NCI-H128 (cell line): ENCODE measurements around the gene ZNF554.
A peak's percentile ranks its signal among the peaks of the same experiment; 100 is the strongest.

Experiments
- DNase-seq: peaks from one replicate; lab custom pipeline; 2025; ENCODE audit not compliant: unreplicated experiment; lab: John Stamatoyannopoulos, UW

The ZNF554 gene

GRCh38 chr19:2819540-2820111 lies at the start of gene ZNF554:
Gene ZNF554 (plus strand): TSS chr19:2819868. CDS start chr19:2820072, 204 bp downstream.
- DNase-seq = peak; percentile 92

- DNase-seq = no peak
Observed at GRCh38 chr19:2770055-2771013, 49.3 kb upstream of the ZNF554 start.

DNA sequence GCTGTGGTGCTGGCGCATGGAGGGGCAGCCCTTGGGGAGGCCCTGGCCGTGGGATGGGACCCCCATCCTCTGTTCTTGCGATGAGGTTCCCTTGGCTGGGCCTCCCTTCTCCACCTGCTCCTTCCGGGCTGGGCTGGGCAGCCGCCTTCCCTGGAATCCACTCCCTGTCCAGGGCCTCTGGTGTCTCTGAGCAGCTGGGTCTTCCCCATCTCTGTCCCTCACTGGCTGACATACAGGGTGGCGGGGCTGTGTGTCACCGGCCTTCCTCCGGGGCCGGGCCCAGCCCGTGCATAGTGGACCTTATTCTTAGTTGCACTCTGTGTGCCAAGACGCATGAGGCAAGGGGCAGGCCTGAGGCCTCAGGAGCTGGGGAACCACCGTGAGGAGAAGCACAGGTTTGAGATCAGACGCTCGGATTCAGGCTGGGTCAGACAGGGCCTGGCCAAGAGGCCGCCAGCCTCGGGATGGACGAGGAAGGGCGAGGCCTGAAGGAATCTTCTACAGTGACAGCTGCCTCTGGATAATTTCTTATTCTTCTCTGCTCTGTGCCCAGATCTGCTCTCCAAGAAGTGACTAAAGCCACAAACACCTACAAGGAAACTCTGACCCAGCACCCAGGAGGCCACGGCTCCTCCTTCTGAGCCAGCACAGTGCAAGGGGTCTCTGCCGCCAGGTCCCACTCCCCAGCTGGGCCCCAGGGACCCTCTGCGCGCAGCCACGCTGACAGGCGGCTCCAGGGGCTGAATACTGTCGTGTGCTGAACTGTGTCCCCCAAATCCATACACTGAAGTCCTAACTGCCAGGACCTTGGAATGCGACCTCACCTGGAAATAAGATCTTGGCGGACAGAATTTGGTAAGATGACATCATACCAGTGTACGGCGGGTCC lies 47.6 kb upstream of the ZNF554 start:
- no peak for DNase-seq

DNA sequence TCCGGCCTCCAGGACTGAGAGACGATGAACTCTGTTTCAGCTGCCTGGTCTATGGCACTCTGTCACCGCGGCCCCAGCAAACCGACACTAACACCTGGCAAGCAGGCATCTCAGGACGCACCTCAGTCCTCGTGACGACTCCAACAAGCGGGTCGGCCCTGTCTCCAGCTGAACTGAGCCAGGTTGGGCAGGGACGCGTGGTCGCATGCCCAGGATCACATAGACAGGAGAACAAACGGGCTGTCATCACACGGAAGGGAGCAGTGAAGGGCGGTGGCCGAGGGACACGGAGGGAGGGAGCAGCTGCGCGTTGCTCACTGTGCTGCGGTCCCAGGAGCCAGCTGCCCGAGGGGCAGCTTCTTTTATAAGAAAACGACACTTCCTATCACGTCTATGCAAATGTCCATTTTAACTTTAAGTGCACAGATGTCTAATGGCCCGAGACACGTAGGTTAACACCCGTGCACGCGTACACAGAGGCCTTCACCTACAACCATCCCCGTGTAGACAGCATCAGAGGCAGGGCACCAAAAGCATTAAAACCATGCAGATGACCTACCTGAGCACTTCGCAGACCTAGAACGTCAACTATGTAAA lies 45.5 kb upstream of the ZNF554 start:
- no peak for DNase-seq

DNA sequence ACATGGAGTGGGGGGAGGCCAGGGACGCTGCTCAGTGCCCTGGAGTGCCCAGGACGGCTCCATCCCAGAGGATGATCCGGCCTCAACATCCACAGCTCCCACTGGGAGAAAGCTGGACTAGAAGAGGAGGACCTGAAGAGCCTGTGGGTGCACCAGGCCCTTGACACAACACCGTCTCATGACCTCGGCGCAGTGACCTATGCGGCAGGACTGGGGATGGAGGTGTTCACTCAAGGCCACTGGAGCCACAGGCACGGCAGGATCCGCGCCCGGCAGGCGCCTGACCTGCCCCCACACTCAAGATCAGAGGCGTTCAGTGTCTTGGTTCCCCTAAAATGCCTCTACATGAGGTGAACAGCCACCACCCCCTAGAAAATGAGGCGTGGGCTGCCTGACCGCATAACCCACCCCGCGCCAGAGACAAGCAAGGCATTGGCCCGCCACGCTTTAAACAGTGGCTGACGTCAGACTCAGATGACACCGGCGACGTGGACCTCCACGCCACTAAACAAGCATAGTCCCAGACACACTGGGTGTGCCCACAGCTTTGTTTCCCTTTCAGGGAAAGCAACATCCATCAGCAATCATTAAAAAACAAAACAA lies 44.6 kb upstream of the ZNF554 start:
- no peak for DNase-seq

DNA sequence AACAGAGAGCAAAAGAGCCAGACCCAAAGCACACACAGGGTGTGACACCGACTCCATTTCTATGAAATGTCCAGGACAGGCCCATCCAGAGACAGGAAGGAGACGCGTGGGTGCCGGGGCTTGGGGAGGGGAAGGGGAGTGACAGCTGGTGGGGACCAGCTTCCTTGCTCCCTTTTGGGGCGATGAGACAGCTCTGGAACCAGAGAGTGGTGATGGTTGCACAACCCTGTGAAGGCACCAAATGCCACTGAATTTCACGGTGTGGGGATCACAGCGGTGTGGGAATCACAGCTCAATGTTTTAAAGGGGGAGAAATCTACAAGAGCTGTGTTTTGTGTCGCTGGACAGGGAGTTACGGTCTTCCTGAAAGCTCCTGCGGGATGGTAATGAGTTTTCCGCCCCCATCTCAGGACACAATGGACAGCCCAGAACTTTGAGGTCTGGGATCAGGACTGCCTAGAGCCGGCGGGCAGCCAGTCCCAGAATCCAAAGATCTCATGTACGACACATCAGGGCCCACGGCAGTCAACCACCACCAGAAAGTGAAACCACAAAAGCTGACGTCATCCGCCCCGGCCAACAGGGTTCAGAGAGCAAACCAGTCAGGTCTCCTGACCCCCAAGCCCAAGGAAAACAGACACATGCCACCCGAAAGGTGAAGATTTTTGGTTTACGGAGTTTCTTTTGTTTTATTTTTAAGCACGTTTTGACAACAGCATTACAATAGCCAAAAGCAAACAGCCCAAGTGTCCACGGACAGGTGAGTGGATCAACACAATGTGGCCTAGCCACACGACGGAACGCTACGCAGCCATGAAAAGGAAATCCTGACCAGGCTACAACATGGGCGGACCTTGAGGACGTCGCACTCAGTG lies 43.9 kb upstream of the ZNF554 start:
- DNase-seq = no peak

GRCh38 chr19:2777952-2778683 lies 41.5 kb upstream of the ZNF554 start:
- no peak for DNase-seq

- DNase-seq = no peak
Observed at GRCh38 chr19:2779121-2779740, 40.4 kb upstream of the ZNF554 start.

DNA sequence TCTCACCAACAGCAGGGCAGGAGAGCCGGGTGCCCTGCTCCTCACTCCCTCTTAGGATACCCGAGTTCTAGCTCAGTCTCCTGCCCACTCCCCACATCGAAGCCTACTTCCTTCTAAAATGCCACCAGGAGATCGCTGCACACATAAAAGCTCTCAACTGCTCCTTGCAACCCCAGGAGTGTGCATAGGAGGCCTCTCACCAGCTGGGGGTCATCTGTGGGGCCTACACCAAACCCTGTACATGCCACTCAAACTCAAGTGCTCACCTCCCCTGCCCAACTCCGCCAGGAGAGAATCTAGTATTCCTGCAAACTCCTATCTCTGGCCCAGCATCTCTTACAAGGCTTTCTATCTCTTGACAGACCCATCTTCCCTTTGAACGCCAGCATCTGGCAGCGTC lies 39.4 kb upstream of the ZNF554 start:
- DNase-seq = no peak

DNA sequence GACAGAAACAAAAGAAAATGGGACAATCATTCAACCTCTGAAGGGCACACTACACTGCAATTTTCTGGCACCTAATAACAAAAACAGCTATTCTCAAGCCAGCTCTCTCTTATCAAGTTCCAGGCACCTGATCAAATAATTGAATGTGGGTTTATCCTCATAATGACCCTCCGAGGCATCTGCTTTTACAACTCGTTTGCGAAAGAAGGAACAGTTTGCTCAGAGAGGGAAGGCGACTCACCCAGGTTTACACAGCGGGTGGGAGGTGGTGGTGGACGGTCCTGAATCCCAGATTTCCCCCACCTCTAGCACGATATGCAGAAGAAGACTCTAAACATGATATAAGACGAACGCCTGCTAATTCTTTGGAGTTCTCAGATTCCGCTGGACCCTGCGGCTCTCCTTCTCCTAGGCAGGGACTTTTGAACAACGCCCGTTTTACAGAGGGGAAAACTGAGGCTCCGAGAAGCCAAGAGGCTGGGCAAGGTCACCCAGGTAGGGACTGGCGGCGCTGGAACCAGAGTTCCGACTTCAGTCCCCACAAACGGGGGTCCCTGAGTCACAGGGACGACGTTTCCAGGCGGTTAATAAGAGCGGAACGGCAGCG lies 37.2 kb upstream of the ZNF554 start:
- DNase-seq = no peak

DNA sequence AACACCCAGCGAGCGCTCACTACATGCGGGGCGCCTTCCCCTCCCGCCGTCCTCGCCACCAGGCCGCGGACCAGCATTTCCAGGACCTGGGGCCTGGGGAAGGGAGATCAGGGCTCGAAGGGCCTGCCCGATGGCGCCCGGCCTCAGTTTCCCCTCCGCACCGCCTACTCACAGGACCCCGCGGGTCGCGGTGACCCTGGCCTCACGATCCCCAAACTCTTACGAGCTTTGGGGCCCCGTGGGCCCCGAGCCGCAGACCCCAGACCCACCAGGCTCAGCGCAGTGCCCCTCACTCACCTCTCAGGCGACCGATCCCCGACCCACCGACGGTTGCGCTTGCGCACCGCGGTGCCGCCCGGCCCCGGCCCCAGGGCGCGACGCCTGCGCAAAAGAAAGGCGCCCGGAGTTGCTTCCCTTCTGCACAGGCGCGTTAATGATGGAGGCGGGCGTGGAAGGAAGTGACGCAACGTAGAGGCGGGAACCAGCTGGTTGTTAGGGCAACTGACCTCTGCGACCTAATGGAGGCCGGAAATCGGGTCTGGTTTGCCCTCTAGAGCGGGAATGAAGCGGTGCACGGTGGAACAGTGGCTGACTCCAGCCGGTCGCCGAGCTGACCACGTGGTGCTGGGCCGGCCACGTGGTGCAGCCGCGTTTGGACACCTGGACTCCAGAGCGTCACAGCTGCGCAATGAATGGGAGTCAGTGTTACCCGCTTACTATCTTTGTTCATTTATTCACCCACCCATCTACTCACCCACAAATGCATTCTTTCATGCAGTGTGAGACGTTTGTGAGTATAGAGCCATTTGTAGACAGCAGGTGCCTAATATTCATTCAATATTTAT lies 36.5 kb upstream of the ZNF554 start, which contains the start of gene SGTA:
Gene SGTA, minus strand, starts transcription at position 338 of the 845 bp plus-strand sequence. CDS start 14,205 bp downstream, outside the sequence.
- peak; percentile 95 for DNase-seq

DNA sequence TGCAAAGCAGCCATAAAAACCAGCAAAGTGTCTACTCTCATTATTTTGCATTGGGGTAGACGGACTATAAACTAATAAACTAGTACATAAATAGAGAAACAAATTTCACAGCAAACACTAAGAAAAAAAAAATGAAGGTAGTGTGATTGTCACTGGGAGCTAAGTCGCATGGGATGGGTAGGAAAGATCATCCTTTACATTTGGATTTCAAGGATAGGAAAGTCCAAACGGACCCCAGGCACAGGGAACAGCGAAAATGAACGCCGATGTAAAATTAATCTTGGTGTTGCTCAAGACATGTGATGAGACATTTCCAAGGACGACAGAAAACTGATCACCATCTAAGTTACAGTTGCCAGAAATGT lies 35.9 kb upstream of the ZNF554 start:
- no peak for DNase-seq

DNA sequence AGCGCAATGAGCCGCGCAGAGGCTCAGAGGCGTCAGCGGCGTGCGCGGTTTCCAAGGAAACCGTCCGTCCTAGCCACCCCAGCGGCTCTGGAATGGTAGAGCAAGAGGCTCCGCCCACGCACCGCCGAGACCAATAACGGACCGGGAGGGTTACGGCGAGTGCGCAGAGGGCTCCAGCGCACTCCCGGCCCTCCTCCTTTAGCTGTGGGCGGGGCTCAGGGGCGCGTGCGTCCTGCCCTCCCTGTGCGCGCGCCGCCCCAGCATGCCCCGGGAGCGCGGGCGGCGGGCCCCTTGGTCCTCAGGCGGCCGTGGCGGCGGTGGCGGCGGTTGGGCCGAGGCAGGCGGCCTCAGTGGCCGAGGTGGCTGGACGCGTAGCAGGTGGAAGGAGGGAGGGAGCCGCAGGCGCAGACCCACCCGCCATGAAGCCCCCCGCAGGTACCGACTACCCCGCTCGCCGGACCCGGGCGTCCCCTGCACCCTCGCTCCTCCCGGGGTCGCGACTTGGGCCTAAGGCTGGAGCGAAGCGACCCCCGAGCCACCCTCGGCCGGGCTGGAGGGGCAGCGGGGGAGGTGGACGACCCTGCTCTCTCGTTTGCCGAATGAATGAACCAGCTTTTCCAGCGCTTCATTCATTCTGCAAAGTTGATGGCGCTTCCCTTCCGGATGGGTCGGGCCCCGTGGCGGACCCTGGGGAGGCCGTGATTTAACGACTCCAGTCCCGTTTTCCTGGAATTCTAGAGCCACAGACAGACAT lies 34.2 kb upstream of the ZNF554 start, which contains the start of gene THOP1:
Gene THOP1, plus strand, starts transcription at position 260 of the 754 bp plus-strand sequence. Its CDS starts 160 bp downstream, at position 420.
- peak; percentile 96 for DNase-seq

DNA sequence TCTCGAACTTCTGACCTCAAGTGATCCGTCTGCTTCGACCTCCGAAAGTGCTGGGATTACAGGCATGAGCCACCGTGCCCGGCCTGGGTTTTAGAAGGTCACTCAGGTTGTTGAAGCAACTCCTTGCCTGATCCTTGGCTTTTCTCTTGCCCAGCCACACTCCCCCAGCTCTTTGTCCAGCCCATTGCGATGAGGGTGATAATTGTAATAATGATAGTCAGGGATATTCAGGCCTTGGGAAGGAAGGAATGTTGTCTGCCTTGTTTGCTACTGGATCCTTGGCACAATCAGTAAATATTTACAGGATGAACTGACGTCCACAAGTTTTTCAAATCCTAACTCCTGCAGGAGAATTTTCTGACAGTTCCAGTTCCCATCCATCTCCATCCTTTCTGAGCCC lies 32.6 kb upstream of the ZNF554 start:
- DNase-seq = no peak

GRCh38 chr19:2788237-2788636 lies 31.4 kb upstream of the ZNF554 start:
- DNase-seq = no peak

- no peak for DNase-seq
Observed at GRCh38 chr19:2790194-2790556, 29.5 kb upstream of the ZNF554 start.
